SH-SY5Y (cell line): ENCODE results near the gene TBC1D22A.

Source experiments
- GATA2 ChIP-seq: IDR thresholded peaks from 2 replicates; pipeline ENCODE4 v1.6.1; 2011; ENCODE audit warnings: mild to moderate bottlenecking, low read depth, low read length
- GATA3 ChIP-seq: IDR thresholded peaks from 2 replicates; pipeline ENCODE4 v1.6.1; 2011; ENCODE audit warnings: low read depth, mild to moderate bottlenecking, low read length, moderate library complexity

GRCh38 chr22:47173535-47174021 lies 411.1 kb downstream of the TBC1D22A start:
- TF ChIP-seq GATA2: no peak
- TF ChIP-seq GATA3: no peak
